ENCODE results near the gene SH2D5. TPM values are rescaled to one million over a fixed set of nuclear protein-coding genes. Genes with fewer than 3 reads are reported as not detected.

SH2D5 gene
- total RNA-seq, 4 donors from 2014 or later = 0.55 TPM; not detected in 3

DNA sequence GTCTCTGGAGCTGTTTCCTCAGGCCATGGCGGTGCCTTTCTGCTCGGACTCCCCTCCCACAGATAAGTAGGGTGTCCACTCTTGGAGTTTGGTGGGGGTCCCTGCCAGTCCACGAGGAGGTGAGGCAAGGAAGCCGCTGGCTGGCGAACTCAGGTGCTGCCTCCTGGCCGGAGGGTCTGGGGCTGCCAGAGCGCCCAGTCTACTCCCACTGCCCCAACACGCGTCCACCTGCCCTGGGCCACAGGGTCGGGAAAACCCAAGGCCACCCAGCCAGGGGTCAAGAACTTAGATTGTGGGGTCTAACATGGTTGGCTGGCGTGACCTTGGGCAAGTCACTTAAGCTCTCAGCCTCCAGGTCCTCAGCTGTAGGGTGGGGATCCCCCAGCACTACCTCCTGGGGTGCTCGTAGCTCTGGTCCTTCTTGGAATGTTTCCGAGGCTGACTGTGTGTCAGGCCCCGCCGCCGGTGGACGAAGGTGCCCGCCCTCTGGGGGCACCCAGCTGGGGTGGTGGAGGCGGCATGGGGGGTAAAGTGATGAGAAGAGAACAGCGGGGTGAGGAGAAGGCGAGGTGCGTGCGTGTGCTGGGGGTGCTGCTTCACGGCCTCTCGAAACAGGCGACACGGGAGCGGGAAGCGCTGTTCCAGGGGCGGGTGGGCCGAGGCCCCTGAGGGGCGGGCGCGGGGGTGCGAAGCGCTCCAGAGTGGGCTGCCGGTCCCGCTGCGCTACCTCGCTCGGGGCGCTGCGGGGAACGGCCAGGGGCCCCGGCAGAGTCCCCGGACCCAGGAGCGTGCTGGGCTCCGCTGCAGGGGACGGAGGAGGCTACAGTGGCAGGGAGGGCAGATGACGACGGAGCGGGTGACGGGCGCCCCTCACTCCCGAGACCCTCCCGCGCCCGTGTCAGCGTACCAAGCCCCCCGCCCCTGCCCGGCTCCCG lies 1.2 kb downstream of the SH2D5 start:
- no peaks in the 10 kb centered on the region for H3K36me3 ChIP-seq
- TF ChIP-seq, protein P1, sequence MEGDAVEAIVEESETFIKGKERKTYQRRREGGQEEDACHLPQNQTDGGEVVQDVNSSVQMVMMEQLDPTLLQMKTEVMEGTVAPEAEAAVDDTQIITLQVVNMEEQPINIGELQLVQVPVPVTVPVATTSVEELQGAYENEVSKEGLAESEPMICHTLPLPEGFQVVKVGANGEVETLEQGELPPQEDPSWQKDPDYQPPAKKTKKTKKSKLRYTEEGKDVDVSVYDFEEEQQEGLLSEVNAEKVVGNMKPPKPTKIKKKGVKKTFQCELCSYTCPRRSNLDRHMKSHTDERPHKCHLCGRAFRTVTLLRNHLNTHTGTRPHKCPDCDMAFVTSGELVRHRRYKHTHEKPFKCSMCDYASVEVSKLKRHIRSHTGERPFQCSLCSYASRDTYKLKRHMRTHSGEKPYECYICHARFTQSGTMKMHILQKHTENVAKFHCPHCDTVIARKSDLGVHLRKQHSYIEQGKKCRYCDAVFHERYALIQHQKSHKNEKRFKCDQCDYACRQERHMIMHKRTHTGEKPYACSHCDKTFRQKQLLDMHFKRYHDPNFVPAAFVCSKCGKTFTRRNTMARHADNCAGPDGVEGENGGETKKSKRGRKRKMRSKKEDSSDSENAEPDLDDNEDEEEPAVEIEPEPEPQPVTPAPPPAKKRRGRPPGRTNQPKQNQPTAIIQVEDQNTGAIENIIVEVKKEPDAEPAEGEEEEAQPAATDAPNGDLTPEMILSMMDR (IDR thresholded peaks at IDR 0.05) = no peak
- no peak for TF ChIP-seq POLR2A (IDR thresholded peaks at IDR 0.05)
- DNase-seq = no peak
- H3K27me3 ChIP-seq = no peaks in the 10 kb centered on the region
- peak overlapping the region; percentile 29 to 40 for H3K4me3 ChIP-seq
- H3K4me1 ChIP-seq = peaks cover 0 to 16% of the 10 kb centered on the region in 2 donors
- intact Hi-C loops (cut with DNase I; ENCODE audit: low total_unique reads) = no loop called here
- H3K27ac ChIP-seq = no peak overlapping the region
- H3K9me3 ChIP-seq = no peaks in the 10 kb centered on the region

DNA sequence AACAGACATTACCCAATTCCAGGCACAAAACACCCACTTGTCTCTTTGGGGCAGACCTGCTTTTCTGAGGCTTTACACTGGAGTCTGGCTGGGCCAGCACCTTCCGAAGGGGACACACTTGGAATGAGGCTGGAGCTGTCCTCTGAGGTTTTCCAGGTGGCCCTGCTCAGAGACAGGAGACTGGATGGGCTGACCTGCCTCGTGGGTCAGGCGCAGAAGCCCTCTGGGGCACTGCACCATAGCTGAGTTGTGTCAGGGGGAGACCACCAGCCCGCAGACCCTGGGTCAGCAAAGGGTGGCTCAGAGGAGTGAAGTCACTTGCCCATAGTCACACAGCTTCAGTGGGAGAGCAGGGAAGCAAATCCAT lies 1.8 kb downstream of the SH2D5 start:
- TF ChIP-seq, protein P1 (IDR thresholded peaks at IDR 0.05) = no peak
- TF ChIP-seq POLR2A (IDR thresholded peaks at IDR 0.05) = no peak
- intact Hi-C loops (cut with DNase I; ENCODE audit: low total_unique reads) = no loop called here
- H3K4me3 ChIP-seq = no peak overlapping the region
- peaks cover 0 to 16% of the 10 kb centered on the region in 2 donors for H3K4me1 ChIP-seq
- H3K36me3 ChIP-seq = no peaks in the 10 kb centered on the region
- no peak for DNase-seq
- H3K27ac ChIP-seq = no peak overlapping the region
- H3K27me3 ChIP-seq = no peaks in the 10 kb centered on the region
- H3K9me3 ChIP-seq = no peaks in the 10 kb centered on the region

DNA sequence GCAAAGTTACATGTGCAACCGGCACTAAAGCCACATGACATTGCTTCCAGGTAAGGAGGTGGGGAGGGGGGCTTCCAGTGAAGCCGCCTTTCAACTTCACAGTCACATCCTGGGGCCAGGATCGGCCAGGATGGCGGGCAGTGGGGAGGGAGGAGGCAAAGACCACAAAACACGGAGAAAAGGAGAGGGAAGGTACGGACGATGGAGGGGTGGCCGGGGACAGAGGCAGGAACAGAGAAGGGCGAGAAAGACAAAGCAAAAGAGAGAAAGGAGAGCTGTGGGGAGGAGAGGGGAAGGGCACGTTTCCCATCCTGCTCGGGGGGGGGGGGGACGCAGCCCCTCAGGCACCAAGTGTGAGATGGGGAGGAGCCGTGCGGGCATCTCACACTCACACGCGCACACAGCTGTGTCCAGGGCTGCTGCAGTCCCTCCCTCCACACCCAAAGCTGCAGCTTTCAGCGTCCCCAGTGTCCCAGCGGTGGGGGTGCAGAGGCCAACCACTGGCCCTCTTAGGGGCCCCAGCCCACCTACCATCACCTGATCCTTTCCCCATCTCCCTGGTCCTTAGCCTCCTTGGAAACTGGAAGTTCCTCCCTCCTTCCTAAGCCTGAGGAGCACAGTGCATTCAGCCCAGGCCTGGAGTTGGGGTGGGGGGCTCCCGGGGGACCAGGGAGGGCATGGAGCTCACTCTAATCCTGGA lies 2.4 kb downstream of the SH2D5 start:
- no peak overlapping the region for H3K27ac ChIP-seq
- DNase-seq = no peak
- H3K36me3 ChIP-seq = no peaks in the 10 kb centered on the region
- no peaks in the 10 kb centered on the region for H3K9me3 ChIP-seq
- intact Hi-C loops (cut with DNase I; ENCODE audit: low total_unique reads) = no loop called here
- TF ChIP-seq, protein P1 (IDR thresholded peaks at IDR 0.05) = no peak
- no peak for TF ChIP-seq POLR2A (IDR thresholded peaks at IDR 0.05)
- H3K27me3 ChIP-seq = no peaks in the 10 kb centered on the region
- no peak overlapping the region for H3K4me3 ChIP-seq
- peaks cover 0 to 16% of the 10 kb centered on the region in 2 donors for H3K4me1 ChIP-seq

DNA sequence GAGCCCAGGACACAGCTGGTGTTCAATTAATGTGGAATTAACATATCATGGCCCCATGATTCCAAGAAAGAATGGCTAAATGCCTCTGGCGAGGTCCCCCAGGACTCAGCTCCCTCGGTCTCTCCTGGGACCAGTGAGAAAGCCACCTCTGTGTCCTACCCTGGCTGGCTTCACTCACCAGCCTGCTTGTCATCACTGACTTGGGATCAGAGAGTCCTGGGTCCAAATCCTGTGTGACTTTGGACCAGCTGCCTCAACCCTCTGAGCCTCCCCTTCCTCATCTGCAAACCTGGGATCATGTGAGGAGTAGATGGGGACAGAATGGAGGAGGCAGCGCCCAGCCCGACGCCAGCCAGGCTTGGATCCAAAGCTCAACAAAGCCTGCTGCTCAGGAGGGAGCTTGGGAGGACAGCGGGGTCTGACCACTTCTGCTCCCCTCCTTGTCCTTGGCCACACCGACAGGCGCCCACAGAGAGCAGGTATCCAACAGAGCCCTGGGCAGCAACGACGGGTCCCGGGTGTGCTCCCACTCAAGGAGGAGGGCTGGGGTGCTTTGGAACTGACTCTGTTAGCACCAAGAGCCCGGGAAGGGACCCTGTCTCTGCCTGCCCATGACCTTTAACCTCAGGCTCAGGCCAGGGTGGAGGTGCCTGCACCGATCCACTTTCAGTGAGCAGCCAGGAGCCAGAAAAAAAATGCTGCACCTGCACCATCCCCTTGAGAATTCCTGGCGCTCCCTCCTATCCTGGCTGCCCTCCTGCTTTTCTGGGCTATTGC lies 3.2 kb downstream of the SH2D5 start:
- Histone ChIP-seq H3K27me3 (no peaks in the 10 kb centered on the region), H3K27ac (no peak overlapping the region), H3K36me3 (no peaks in the 10 kb centered on the region), H3K4me3 (no peak overlapping the region), H3K4me1 (peaks cover 0 to 16% of the 10 kb centered on the region in 2 donors), H3K9me3 (no peaks in the 10 kb centered on the region)
- intact Hi-C loops (cut with DNase I; ENCODE audit: low total_unique reads) = no loop called here
- no peak for DNase-seq
- no peak for TF ChIP-seq POLR2A (IDR thresholded peaks at IDR 0.05)
- TF ChIP-seq, protein P1 (IDR thresholded peaks at IDR 0.05) = no peak

Measured in uterus (tissue), 4 donors.